Activated CD8-positive, alpha-beta T cell treated with anti-CD3 and anti-CD28 coated beads for 36 hours (primary cell): ENCODE data around the gene ZNF2. TPM values are rescaled to one million over a fixed set of nuclear protein-coding genes. Genes with fewer than 3 reads are reported as not detected.

Experiments
- ATAC-seq: fragments of 200-7000 bp; cut with Tn5 transposase; one replicate; pipeline ENCODE4 v1.10.0; 2021; ENCODE audit warnings: mild to moderate bottlenecking, moderate library complexity
- CTCF ChIA-PET: fragments of 350-600 bp; sonication (Branson Sonifier 250); formaldehyde crosslinking; loops from one replicate; lab custom pipeline; 2021; ENCODE audit warnings: antibody characterized with exemption; lab: Charles Lee
- POLR2A ChIA-PET: fragments of 350-600 bp; sonication (Branson Sonifier 250); formaldehyde crosslinking; loops from one replicate; lab custom pipeline; 2021; ENCODE audit warnings: antibody characterized with exemption; lab: Charles Lee
- DNase-seq: peaks from one replicate; pipeline ENCODE4 v3.0.0-alpha.2; 2020
- H3K27ac Mint-ChIP-seq: one replicate; pipeline ENCODE4 v1.8.0; 2021; ENCODE audit warnings: mild to moderate bottlenecking, mixed read lengths
- H3K27me3 Mint-ChIP-seq: one replicate; pipeline ENCODE4 v1.8.0; 2021; ENCODE audit warnings: mixed read lengths
- H3K36me3 Mint-ChIP-seq: one replicate; pipeline ENCODE4 v1.8.0; 2021; ENCODE audit warnings: low read depth, mixed read lengths
- H3K4me1 Mint-ChIP-seq: one replicate; pipeline ENCODE4 v1.8.0; 2021; ENCODE audit warnings: low read depth, mixed read lengths
- H3K4me3 Mint-ChIP-seq: one replicate; pipeline ENCODE4 v1.8.0; 2021; ENCODE audit warnings: mild to moderate bottlenecking, moderate library complexity, mixed read lengths
- H3K9me3 Mint-ChIP-seq: one replicate; pipeline ENCODE4 v1.8.0; 2021; ENCODE audit warnings: mixed read lengths
- intact Hi-C: fragments of 100-400 bp; cut with micrococcal nuclease; formaldehyde crosslinking; loops from one replicate; pipeline ENCODE4 v1.10.0; 2022
- total RNA-seq, 2 experiments: library from RNA; stranded (reverse); gene quantifications; one replicate each; pipeline ENCODE4 v1.2.3, GENCODE V29; 2021
- TF ChIP-seq, protein P1 (sequence below): fragments of 200-600 bp; IDR thresholded peaks from one replicate; pipeline ENCODE4 v1.8.0; 2022; ENCODE audit warnings: antibody characterized with exemption, mild to moderate bottlenecking

The ZNF2 gene
- total RNA-seq, 2 experiments from 2014 or later, result 5.7 to 6.5 TPM

DNA sequence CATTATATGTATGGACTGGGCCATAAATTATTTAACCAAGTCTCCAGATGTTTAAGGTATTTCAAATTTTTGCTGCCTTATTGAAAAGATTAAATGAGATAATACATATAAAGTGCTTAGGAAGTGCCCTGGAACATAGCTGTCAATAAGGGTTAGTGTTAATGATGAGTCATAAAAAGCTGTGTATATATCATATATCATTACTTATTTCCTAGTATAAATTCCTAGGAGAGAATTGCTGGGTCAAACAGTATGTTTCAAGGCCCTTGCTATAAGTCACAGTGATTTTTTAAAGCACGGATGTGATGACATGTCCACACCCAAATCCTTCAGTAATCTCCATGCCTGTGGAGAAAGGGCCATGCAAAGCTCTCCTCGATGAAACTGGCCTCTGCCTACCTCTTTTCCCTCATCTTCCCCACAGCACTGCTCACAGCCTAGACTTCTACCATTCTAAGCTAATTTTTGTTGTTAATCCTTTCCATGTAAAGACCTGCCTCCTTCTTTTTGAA is 8.5 kb downstream of the ZNF2 start:
- H3K4me3 Mint-ChIP-seq, result no peak overlapping the region
- no peaks in the 10 kb centered on the region for H3K27me3 Mint-ChIP-seq
- ATAC-seq (no peak), DNase-seq (no peak)
- POLR2A ChIA-PET, result interaction anchor here (1.0 kb wide), 1 partner anchor 9 kb away, joined by 3 read pairs; no protein-coding TSS in a partner anchor
- TF ChIP-seq, protein P1, sequence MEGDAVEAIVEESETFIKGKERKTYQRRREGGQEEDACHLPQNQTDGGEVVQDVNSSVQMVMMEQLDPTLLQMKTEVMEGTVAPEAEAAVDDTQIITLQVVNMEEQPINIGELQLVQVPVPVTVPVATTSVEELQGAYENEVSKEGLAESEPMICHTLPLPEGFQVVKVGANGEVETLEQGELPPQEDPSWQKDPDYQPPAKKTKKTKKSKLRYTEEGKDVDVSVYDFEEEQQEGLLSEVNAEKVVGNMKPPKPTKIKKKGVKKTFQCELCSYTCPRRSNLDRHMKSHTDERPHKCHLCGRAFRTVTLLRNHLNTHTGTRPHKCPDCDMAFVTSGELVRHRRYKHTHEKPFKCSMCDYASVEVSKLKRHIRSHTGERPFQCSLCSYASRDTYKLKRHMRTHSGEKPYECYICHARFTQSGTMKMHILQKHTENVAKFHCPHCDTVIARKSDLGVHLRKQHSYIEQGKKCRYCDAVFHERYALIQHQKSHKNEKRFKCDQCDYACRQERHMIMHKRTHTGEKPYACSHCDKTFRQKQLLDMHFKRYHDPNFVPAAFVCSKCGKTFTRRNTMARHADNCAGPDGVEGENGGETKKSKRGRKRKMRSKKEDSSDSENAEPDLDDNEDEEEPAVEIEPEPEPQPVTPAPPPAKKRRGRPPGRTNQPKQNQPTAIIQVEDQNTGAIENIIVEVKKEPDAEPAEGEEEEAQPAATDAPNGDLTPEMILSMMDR, result no peak
- peaks cover 5% of the 10 kb centered on the region for H3K4me1 Mint-ChIP-seq
- intact Hi-C loops, result no loop called here
- H3K27ac Mint-ChIP-seq, result no peak overlapping the region
- no peaks in the 10 kb centered on the region for H3K9me3 Mint-ChIP-seq
- CTCF ChIA-PET, result interaction anchor here (0.9 to 1.2 kb wide), 2 partner anchors 9 to 19 kb away, joined by 3 read pairs; no protein-coding TSS in a partner anchor
- H3K36me3 Mint-ChIP-seq, result peaks cover 29% of the 10 kb centered on the region

DNA sequence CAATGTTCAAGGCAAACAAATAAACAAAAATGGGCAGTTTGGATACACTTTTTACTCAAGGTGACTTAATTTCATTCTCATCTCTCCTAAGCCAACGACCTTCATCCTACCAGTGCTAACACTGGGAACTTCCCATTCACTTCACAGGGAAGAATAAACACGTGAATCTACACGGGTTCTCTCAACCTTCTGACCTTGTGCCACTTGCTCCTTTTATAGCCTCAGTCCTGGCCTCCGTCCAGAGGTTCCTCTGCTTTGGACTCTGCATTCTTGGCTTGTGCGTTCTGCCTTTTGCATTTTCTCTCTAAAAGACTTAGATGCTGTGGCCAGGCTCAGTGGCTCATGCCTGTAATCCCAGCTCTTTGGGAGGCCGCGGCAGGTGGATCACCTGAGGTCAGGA is 13.8 kb downstream of the ZNF2 start:
- intact Hi-C loops, result no loop called here
- Mint-ChIP-seq H3K9me3 (peaks cover 35% of the 10 kb centered on the region), H3K27me3 (no peaks in the 10 kb centered on the region), H3K4me1 (no peaks in the 10 kb centered on the region), H3K4me3 (no peak overlapping the region), H3K36me3 (peaks cover 74% of the 10 kb centered on the region), H3K27ac (no peak overlapping the region)
- POLR2A ChIA-PET, result no interaction called here
- TF ChIP-seq, protein P1, result no peak
- CTCF ChIA-PET, result no interaction called here
- no peak for DNase-seq
- ATAC-seq, result no peak

DNA sequence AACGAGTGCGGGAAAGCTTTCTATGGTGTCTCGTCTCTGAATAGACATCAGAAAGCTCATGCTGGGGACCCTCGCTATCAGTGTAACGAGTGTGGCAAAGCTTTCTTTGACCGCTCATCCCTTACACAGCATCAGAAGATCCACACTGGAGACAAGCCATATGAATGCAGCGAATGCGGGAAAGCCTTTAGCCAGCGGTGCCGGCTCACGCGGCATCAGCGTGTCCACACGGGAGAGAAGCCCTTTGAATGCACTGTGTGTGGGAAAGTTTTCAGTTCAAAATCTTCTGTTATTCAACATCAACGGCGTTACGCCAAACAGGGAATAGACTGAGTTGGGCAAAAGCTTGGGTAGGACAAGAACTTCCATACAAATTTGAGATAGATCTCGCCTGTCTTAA is 16.2 kb downstream of the ZNF2 start:
- Mint-ChIP-seq H3K36me3 (peaks cover 69% of the 10 kb centered on the region), H3K4me1 (no peaks in the 10 kb centered on the region), H3K27me3 (no peaks in the 10 kb centered on the region), H3K9me3 (peaks cover 44% of the 10 kb centered on the region), H3K27ac (no peak overlapping the region), H3K4me3 (no peak overlapping the region)
- DNase-seq (no peak), ATAC-seq (no peak)
- intact Hi-C loops, result no loop called here
- TF ChIP-seq, protein P1, result no peak
- ChIA-PET POLR2A (interaction anchor here (1.4 kb wide), 1 partner anchor 18 kb away, joined by 3 read pairs; no protein-coding TSS in a partner anchor), CTCF (no interaction called here)

DNA sequence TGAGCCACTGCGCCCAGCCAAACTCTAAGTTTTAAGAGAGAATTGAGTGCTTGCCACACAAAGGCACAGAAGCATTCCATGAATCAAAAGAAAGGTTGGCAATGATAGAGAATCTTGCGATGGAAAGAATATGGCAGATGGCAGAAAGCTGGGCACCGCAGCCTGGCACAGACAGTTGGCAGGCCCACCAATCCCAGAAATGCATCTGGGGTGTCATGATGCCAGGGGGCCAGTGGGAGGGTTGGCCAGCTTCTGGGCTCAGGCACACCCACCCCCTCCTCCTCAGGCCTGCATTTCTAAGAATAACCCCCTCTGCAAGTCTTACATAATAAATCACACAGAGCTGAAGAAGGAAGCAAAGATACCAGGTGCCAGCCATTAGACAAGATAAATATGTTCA is 19.6 kb downstream of the ZNF2 start:
- Mint-ChIP-seq H3K9me3 (peaks cover 38% of the 10 kb centered on the region), H3K4me1 (no peaks in the 10 kb centered on the region), H3K27ac (no peak overlapping the region), H3K4me3 (no peak overlapping the region), H3K36me3 (peaks cover 39% of the 10 kb centered on the region), H3K27me3 (no peaks in the 10 kb centered on the region)
- ChIA-PET CTCF (interaction anchor here (1.4 kb wide), 1 partner anchor 46 kb away, joined by 3 read pairs; no protein-coding TSS in a partner anchor), POLR2A (interaction anchor here (0.5 kb wide), 1 partner anchor 11 kb away, joined by 3 read pairs; no protein-coding TSS in a partner anchor)
- ATAC-seq (no peak), DNase-seq (no peak)
- TF ChIP-seq, protein P1, result no peak
- intact Hi-C loops, result no loop called here

DNA sequence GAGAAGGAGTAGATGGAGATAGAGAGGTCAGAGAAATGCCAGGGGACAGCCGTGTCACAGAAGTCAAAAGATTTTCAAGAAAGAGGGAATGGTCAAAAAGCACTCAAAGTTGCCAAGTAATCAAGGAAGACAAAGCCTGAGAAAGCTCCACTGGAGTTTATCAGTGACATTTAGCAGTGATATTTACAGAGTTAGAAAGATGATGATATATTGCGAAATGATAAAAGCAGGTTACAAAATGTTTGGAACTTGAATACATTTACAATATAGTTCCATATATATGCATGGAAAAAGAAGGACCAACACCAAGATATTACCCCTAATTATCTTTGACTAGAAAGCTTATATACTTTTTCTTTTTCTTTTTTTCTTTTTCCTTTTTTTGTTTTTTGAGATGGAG is 20.4 kb downstream of the ZNF2 start:
- intact Hi-C loops, result no loop called here
- Mint-ChIP-seq H3K4me3 (no peak overlapping the region), H3K27ac (no peak overlapping the region), H3K9me3 (peaks cover 34% of the 10 kb centered on the region), H3K27me3 (no peaks in the 10 kb centered on the region), H3K4me1 (no peaks in the 10 kb centered on the region), H3K36me3 (peaks cover 32% of the 10 kb centered on the region)
- ChIA-PET CTCF (interaction anchor here (1.1 to 1.4 kb wide), 2 partner anchors 17 to 46 kb away, joined by 3 to 4 read pairs; no protein-coding TSS in a partner anchor), POLR2A (interaction anchor here (0.5 to 1.1 kb wide), 2 partner anchors 10 to 20 kb away, joined by 3 read pairs; no protein-coding TSS in a partner anchor)
- TF ChIP-seq, protein P1, result no peak
- DNase-seq, result no peak
- ATAC-seq, result no peak
